Upper lobe of right lung (tissue), 1 donor: Measurements from ENCODE around the gene TFPT. TPM values are rescaled to one million over a fixed set of nuclear protein-coding genes. Genes with fewer than 3 reads are reported as not detected.

Experiments used
- ATAC-seq: fragments of 200-7000 bp; cut with Tn5 transposase; one replicate; pipeline ENCODE4 v1.9.1; 2020; ENCODE audit warnings: mild to moderate bottlenecking, moderate library complexity
- DNase-seq: peaks from one replicate; pipeline ENCODE4 v3.0.0-alpha.2; 2020
- H3K27ac ChIP-seq: fragments of 200-600 bp; one replicate; pipeline ENCODE4 v1.8.0; 2022
- H3K27me3 ChIP-seq: fragments of 200-600 bp; one replicate; pipeline ENCODE4 v1.8.0; 2022; ENCODE audit warnings: mild to moderate bottlenecking
- H3K36me3 ChIP-seq: fragments of 200-600 bp; one replicate; pipeline ENCODE4 v1.8.0; 2022
- H3K4me1 ChIP-seq: fragments of 200-600 bp; one replicate; pipeline ENCODE4 v1.8.0; 2022
- H3K4me3 ChIP-seq: fragments of 200-600 bp; one replicate; pipeline ENCODE4 v1.8.0; 2022; ENCODE audit warnings: mild to moderate bottlenecking
- H3K9me3 ChIP-seq: fragments of 200-600 bp; one replicate; pipeline ENCODE4 v1.8.0; 2022
- intact Hi-C: fragments of 100-400 bp; cut with DNase I; formaldehyde crosslinking; loops from one replicate; pipeline ENCODE4 v1.11.0; 2022
- total RNA-seq: library from RNA; stranded (reverse); fragmentation: NEBNext Ultra II Directional; extraction: Animal tissue kit (Norgen Biotek cat#: 25700); gene quantifications from one replicate; pipeline ENCODE4 v1.2.1, GENCODE V29; 2021
- TF ChIP-seq, protein P1 (sequence below): fragments of 200-600 bp; IDR thresholded peaks from one replicate; pipeline ENCODE4 v1.8.0; 2022; ENCODE audit warnings: antibody characterized with exemption
- donor health status: DM: no; HTN: yes; CAD: no; lungs with severe emphysema.

Gene TFPT
- total RNA-seq, 1 donor from 2014 or later = 19.5 TPM

DNA sequence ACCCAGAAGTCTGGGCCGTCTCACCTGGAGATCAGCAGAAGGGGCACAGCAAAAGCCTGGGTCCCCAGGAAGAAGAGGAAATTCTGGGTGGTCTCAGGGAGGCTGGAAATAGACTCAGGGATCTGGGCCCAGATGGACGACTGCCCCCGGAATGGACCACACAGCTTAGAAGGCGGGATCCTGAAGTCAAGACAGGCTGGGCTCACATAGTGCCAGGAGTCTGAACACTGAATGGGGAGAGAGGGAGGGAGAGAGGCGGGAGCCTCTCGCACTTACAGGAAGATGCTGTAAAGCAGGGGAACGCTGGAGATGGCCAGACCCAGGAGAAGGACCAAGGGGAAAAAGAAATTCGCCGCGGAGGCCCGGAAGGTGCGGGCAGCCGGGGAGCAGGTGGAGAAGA lies 45.4 kb upstream of the TFPT start:
- TF ChIP-seq, protein P1, sequence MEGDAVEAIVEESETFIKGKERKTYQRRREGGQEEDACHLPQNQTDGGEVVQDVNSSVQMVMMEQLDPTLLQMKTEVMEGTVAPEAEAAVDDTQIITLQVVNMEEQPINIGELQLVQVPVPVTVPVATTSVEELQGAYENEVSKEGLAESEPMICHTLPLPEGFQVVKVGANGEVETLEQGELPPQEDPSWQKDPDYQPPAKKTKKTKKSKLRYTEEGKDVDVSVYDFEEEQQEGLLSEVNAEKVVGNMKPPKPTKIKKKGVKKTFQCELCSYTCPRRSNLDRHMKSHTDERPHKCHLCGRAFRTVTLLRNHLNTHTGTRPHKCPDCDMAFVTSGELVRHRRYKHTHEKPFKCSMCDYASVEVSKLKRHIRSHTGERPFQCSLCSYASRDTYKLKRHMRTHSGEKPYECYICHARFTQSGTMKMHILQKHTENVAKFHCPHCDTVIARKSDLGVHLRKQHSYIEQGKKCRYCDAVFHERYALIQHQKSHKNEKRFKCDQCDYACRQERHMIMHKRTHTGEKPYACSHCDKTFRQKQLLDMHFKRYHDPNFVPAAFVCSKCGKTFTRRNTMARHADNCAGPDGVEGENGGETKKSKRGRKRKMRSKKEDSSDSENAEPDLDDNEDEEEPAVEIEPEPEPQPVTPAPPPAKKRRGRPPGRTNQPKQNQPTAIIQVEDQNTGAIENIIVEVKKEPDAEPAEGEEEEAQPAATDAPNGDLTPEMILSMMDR = no peak
- ATAC-seq (no peak), DNase-seq (no peak)
- H3K4me1 ChIP-seq = peaks cover 27% of the 10 kb centered on the region
- no peak overlapping the region for H3K27ac ChIP-seq
- no peaks in the 10 kb centered on the region for H3K9me3 ChIP-seq
- H3K4me3 ChIP-seq = peak overlapping the region; percentile 62
- no peaks in the 10 kb centered on the region for H3K27me3 ChIP-seq
- intact Hi-C loops = no loop called here
- peaks cover 24% of the 10 kb centered on the region for H3K36me3 ChIP-seq

DNA sequence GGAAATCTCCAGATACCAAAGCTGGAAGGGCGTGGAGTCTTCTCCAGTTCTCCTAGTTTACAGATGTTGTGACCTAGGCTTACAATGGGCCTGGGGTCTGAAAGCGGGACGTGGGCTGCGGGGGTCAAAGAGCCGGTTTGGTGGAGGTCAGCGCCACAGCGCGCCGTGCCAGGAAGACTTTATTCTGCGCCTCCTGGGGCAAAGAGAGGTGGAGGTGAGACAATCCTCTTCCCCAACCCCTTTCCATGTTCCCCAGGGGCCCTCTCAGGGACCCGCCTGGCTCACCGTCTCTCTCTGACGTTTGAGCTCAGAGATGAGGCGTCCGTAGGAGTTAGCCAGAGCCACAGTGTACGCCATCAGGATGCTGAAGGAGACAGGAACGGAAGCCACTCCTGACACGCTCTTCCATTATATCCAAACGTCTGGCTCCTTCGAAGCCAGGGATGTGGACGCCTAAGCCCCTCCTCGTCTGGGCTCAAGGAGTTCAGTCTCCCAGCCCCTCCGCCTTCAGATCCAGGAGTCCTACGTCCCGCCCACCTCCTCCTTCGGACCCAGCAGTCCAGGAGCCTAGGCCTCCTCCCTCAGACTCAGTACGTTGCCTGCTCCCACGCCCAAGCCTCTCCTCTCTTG lies 44.8 kb upstream of the TFPT start:
- Histone ChIP-seq H3K36me3 (peaks cover 29% of the 10 kb centered on the region), H3K27me3 (no peaks in the 10 kb centered on the region), H3K4me1 (peaks cover 27% of the 10 kb centered on the region), H3K4me3 (peak overlapping the region; percentile 62), H3K9me3 (no peaks in the 10 kb centered on the region), H3K27ac (peak overlapping the region; percentile 91)
- TF ChIP-seq, protein P1 = no peak
- ATAC-seq = no peak
- DNase-seq = no peak
- intact Hi-C loops = no loop called here

DNA sequence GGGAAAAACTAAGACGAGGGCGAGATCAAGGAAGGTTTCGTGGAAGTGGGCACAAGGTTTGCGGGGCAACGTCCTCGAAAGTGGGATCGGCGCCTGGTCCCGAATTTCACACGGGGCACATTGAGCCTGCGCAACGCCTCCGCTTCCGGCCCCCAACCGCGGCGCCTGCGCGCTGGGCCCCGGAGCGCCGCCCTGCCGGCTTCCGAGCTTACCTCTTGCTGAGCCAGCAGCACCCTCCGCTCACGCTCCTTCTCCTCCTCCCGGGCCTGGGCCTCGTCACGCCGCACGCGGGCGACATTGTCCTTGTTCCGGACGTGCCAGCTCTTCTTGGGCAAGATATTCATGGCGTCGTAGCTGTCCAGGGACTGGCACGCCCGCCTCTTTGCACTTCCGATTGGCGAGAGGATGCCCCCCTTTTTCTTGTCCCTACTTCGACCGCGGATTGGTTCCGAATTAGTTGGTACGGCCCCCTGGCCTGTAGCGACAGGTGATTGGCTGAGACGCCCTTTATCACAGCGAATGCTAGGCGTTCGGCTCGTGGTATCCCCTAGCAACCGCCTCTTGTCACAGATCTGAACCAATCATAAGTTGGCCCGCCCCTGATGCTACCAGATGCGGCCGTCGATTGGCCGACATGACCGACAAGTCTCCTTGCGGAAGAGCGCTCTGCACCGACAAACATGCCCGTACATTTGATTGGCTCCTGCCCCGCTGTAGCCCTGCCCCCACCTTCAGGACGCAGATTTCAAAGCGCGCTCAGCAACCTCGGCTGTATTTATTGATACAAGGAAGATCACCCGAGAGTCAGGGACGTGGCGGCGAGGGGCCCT lies 44.1 kb upstream of the TFPT start, which contains the start of gene LENG1:
Gene LENG1, minus strand, starts transcription at position 370 of the 830 bp plus-strand sequence. Its CDS starts 26 bp downstream, at position 344.
- Histone ChIP-seq H3K9me3 (no peaks in the 10 kb centered on the region), H3K27me3 (no peaks in the 10 kb centered on the region), H3K27ac (peak within 1 kb of the TSS; percentile 99), H3K4me1 (peaks cover 25% of the 10 kb centered on the region), H3K4me3 (peak within 1 kb of the TSS; percentile 81), H3K36me3 (peaks cover 36% of the 10 kb centered on the region)
- DNase-seq (peak; percentile 98), ATAC-seq (peak; percentile 91)
- TF ChIP-seq, protein P1 = peak; percentile 39
- intact Hi-C loops = no loop called here

DNA sequence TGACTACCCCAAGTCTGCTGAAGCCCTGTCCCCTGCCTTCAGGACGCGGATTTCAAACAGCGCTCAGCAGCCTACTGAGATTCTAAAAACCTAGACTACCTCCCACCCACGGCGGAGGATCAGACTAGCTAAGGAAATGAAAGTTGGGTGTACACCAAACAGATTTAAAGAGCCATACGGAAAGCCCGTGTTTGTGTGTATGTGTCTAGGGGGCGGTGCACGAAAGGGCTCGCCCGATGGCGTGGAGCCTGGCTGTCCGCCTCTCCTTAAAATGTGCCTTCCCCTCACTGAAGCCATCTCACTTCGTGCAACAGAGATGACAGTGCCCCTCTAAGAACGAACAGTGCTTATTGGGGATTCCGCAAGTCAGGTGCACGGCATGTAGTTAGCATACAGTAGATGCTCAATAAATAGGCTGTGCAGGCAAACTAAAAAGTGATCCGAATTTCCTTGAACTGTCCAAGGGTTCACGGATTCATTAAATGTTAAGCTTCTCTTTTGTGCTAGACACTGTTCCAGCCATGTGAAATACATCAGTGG lies 43.4 kb upstream of the TFPT start:
- intact Hi-C loops = no loop called here

DNA sequence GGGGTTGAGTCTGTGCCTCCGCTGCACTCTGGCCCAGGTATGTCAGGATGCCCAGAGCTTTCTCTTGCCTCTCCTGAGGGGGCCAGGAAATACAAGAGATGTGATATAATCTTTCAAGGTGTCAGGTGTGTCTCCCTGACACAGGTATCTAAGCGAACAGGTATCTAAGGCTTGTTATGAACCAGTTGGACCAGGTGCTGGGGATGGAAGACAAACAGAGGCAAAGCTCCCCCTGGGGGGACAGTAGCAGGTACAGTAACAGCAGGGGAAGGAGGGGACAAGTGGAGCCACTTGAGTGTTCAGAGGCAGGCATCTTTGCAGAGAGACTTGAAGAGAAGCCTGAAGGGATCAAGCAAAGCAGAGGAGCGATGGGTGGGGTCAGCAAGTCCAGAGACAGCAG lies 41.5 kb upstream of the TFPT start:
- intact Hi-C loops = no loop called here
- TF ChIP-seq, protein P1 = no peak
- no peak overlapping the region for H3K27ac ChIP-seq
- H3K4me3 ChIP-seq = no peak overlapping the region
- no peak for DNase-seq
- H3K9me3 ChIP-seq = no peaks in the 10 kb centered on the region
- ATAC-seq = no peak
- H3K4me1 ChIP-seq = peaks cover 17% of the 10 kb centered on the region
- H3K27me3 ChIP-seq = no peaks in the 10 kb centered on the region
- peaks cover 63% of the 10 kb centered on the region for H3K36me3 ChIP-seq

More for the DNA sequence above, 43.4 kb upstream of the TFPT start:
- H3K9me3 ChIP-seq = no peaks in the 10 kb centered on the region
- H3K36me3 ChIP-seq = peaks cover 43% of the 10 kb centered on the region
- peak overlapping the region; percentile 81 for H3K4me3 ChIP-seq
- no peak for DNase-seq
- H3K27ac ChIP-seq = peak overlapping the region; percentile 99
- TF ChIP-seq, protein P1 = no peak
- no peaks in the 10 kb centered on the region for H3K27me3 ChIP-seq
- no peak for ATAC-seq
- H3K4me1 ChIP-seq = peaks cover 22% of the 10 kb centered on the region
